Endothelial cell of umbilical vein (primary cell): ENCODE results near the gene EPAS1.

Experiments
- EZH2 ChIP-seq: IDR thresholded peaks from 2 replicates; pipeline ENCODE4 v1.6.1; 2012; ENCODE audit warnings: borderline replicate concordance, low read depth, mild to moderate bottlenecking, moderate library complexity, low read length, inconsistent platforms; ENCODE audit not compliant: severe bottlenecking
- FOS ChIP-seq: IDR thresholded peaks from 2 replicates; pipeline ENCODE4 v1.6.1; 2011; ENCODE audit warnings: mild to moderate bottlenecking, low read length, moderate library complexity, borderline replicate concordance; ENCODE audit not compliant: insufficient read depth
- GATA2 ChIP-seq: IDR thresholded peaks from 2 replicates; pipeline ENCODE4 v1.7.0; 2011; ENCODE audit warnings: low read depth, mild to moderate bottlenecking, moderate library complexity, mixed read lengths, low read length; ENCODE audit not compliant: insufficient read length, insufficient read depth
- JUN ChIP-seq: IDR thresholded peaks from 2 replicates; pipeline ENCODE4 v1.6.1; 2011; ENCODE audit warnings: borderline replicate concordance, low read depth; ENCODE audit not compliant: insufficient read length, insufficient read depth
- MYC ChIP-seq: IDR thresholded peaks from one replicate; pipeline ENCODE4 v1.6.1; 2011; ENCODE audit warnings: mild to moderate bottlenecking, low read depth, low read length
- POLR2A ChIP-seq: IDR thresholded peaks from 2 replicates; pipeline ENCODE4 v1.6.1; 2012; ENCODE audit warnings: low read depth, mild to moderate bottlenecking, control low read depth, low read length
- POLR2AphosphoS5 ChIP-seq: IDR thresholded peaks from 2 replicates; pipeline ENCODE4 v1.6.1; 2012; ENCODE audit warnings: low read depth, mild to moderate bottlenecking, control low read depth, low read length, moderate library complexity; ENCODE audit not compliant: insufficient read depth
- TF ChIP-seq, protein P1 (sequence below), 2 donors: IDR thresholded peaks; 1 replicate in 1 of 2; 2 replicates in 1 of 2; pipeline ENCODE4 v1.5.1; 2011; ENCODE audit warnings: low read length in 2 of 2, mild to moderate bottlenecking in 2 of 2, moderate library complexity in 2 of 2, control low read depth in 1 of 2, inconsistent platforms in 1 of 2, low read depth in 1 of 2; ENCODE audit not compliant: insufficient read depth in 1 of 2; ENCODE audit errors: extremely low read depth in 1 of 2

- TF ChIP-seq, protein P1, sequence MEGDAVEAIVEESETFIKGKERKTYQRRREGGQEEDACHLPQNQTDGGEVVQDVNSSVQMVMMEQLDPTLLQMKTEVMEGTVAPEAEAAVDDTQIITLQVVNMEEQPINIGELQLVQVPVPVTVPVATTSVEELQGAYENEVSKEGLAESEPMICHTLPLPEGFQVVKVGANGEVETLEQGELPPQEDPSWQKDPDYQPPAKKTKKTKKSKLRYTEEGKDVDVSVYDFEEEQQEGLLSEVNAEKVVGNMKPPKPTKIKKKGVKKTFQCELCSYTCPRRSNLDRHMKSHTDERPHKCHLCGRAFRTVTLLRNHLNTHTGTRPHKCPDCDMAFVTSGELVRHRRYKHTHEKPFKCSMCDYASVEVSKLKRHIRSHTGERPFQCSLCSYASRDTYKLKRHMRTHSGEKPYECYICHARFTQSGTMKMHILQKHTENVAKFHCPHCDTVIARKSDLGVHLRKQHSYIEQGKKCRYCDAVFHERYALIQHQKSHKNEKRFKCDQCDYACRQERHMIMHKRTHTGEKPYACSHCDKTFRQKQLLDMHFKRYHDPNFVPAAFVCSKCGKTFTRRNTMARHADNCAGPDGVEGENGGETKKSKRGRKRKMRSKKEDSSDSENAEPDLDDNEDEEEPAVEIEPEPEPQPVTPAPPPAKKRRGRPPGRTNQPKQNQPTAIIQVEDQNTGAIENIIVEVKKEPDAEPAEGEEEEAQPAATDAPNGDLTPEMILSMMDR (IDR thresholded peaks at IDR 0.05; ENCODE audit: extremely low read depth in 1 of 2, insufficient read depth in 1 of 2, low read depth in 1 of 2, low read length in 2 of 2), result no peak
- TF ChIP-seq POLR2AphosphoS5 (no peak), GATA2 (no peak), EZH2 (no peak), JUN (no peak), MYC (no peak), POLR2A (no peak), FOS (no peak)
Observed at GRCh38 chr2:46407852-46408455, 110.7 kb downstream of the EPAS1 start.
